IgD-negative memory B cell (primary cell): ENCODE measurements around the gene LHX3. TPM values are rescaled to one million over a fixed set of nuclear protein-coding genes. Genes with fewer than 3 reads are reported as not detected.

Source experiments
- H3K27ac Mint-ChIP-seq, 3 donors: one replicate each; pipeline ENCODE4 v1.8.0; 2020 to 2022; ENCODE audit warnings: mild to moderate bottlenecking in 3 of 3, mixed read lengths in 3 of 3, moderate library complexity in 1 of 3
- H3K27me3 Mint-ChIP-seq: one replicate; pipeline ENCODE4 v1.8.0; 2021; ENCODE audit warnings: mixed read lengths
- H3K36me3 Mint-ChIP-seq: one replicate; pipeline ENCODE4 v1.8.0; 2020; ENCODE audit warnings: mild to moderate bottlenecking, mixed read lengths
- H3K4me1 Mint-ChIP-seq, 3 donors: one replicate each; pipeline ENCODE4 v1.8.0; 2020 to 2022; ENCODE audit warnings: mixed read lengths in 3 of 3, mild to moderate bottlenecking in 1 of 3
- H3K4me3 Mint-ChIP-seq, 4 donors: one replicate each; pipeline ENCODE4 v1.8.0; 2020 to 2022; ENCODE audit warnings: mild to moderate bottlenecking in 4 of 4, mixed read lengths in 4 of 4, moderate library complexity in 3 of 4
- H3K9me3 Mint-ChIP-seq, 3 donors: one replicate each; pipeline ENCODE4 v1.8.0; 2020 to 2021; ENCODE audit warnings: mixed read lengths in 3 of 3, mild to moderate bottlenecking in 1 of 3
- polyA plus RNA-seq: library from polyadenylated mRNA; unstranded; fragments of 300-500 nt; fragmentation: Illumina TruSeq; gene quantifications from one replicate; pipeline ENCODE4 v1.2.3, GENCODE V29; 2021

LHX3 gene
- polyA plus RNA-seq, 1 donor from 2014 or later, result not detected

- Mint-ChIP-seq H3K27ac (peak overlapping the region; percentile 97 to 100 (median 99)), H3K4me1 (peaks cover 14 to 52% (median 32%) of the 10 kb centered on the region in 3 donors)
Observed at GRCh38 chr9:136226680-136227407, 21.9 kb upstream of the LHX3 start.

GRCh38 chr9:136225748-136226679, 21.1 kb upstream of the LHX3 start:
- H3K4me1 Mint-ChIP-seq, result peaks cover 12 to 51% (median 32%) of the 10 kb centered on the region in 3 donors
- no peaks in the 10 kb centered on the region for H3K9me3 Mint-ChIP-seq
- no peaks in the 10 kb centered on the region for H3K27me3 Mint-ChIP-seq
- H3K27ac Mint-ChIP-seq, result peak overlapping the region; percentile 97 to 100 (median 99)
- H3K36me3 Mint-ChIP-seq, result peaks cover 2% of the 10 kb centered on the region
- H3K4me3 Mint-ChIP-seq, result peak overlapping the region; percentile 82 to 89 (median 86)

More at GRCh38 chr9:136226680-136227407, 21.9 kb upstream of the LHX3 start:
- H3K9me3 Mint-ChIP-seq, result no peaks in the 10 kb centered on the region
- H3K27me3 Mint-ChIP-seq, result no peaks in the 10 kb centered on the region
- H3K4me3 Mint-ChIP-seq, result peak overlapping the region in 3 of 4 donors; percentile 83 to 87 (median 84)
- peaks cover 2% of the 10 kb centered on the region for H3K36me3 Mint-ChIP-seq

- peaks cover 2% of the 10 kb centered on the region for H3K36me3 Mint-ChIP-seq
- peak overlapping the region; percentile 82 to 89 (median 86) for H3K4me3 Mint-ChIP-seq
- H3K9me3 Mint-ChIP-seq, result no peaks in the 10 kb centered on the region
- H3K4me1 Mint-ChIP-seq, result peaks cover 9 to 48% (median 33%) of the 10 kb centered on the region in 3 donors
- H3K27me3 Mint-ChIP-seq, result no peaks in the 10 kb centered on the region
- peak overlapping the region; percentile 97 to 100 (median 99) for H3K27ac Mint-ChIP-seq
Observed at GRCh38 chr9:136225366-136225747, 20.4 kb upstream of the LHX3 start.

GRCh38 chr9:136223871-136224640, 19.1 kb upstream of the LHX3 start:
- H3K4me1 Mint-ChIP-seq, result peaks cover 9 to 46% (median 33%) of the 10 kb centered on the region in 3 donors
- no peaks in the 10 kb centered on the region for H3K27me3 Mint-ChIP-seq
- peak overlapping the region in 3 of 4 donors; percentile 52 to 89 (median 54) for H3K4me3 Mint-ChIP-seq
- no peaks in the 10 kb centered on the region for H3K36me3 Mint-ChIP-seq
- peak overlapping the region; percentile 84 to 100 (median 99) for H3K27ac Mint-ChIP-seq
- H3K9me3 Mint-ChIP-seq, result no peaks in the 10 kb centered on the region

- H3K4me1 Mint-ChIP-seq, result peaks cover 9 to 38% (median 26%) of the 10 kb centered on the region in 3 donors
- no peaks in the 10 kb centered on the region for H3K27me3 Mint-ChIP-seq
- H3K9me3 Mint-ChIP-seq, result no peaks in the 10 kb centered on the region
- peak overlapping the region; percentile 84 to 97 (median 86) for H3K27ac Mint-ChIP-seq
- no peaks in the 10 kb centered on the region for H3K36me3 Mint-ChIP-seq
- peak overlapping the region in 3 of 4 donors; percentile 52 to 81 (median 60) for H3K4me3 Mint-ChIP-seq
Observed at GRCh38 chr9:136222906-136223285, 18.0 kb upstream of the LHX3 start.

GRCh38 chr9:136222166-136222905, 17.4 kb upstream of the LHX3 start:
- peak overlapping the region in 2 of 3 donors; percentile 23 to 97 for H3K27ac Mint-ChIP-seq
- no peaks in the 10 kb centered on the region for H3K9me3 Mint-ChIP-seq
- H3K4me1 Mint-ChIP-seq, result peaks cover 9 to 34% (median 25%) of the 10 kb centered on the region in 3 donors
- H3K4me3 Mint-ChIP-seq, result no peak overlapping the region
- no peaks in the 10 kb centered on the region for H3K36me3 Mint-ChIP-seq
- H3K27me3 Mint-ChIP-seq, result no peaks in the 10 kb centered on the region

GRCh38 chr9:136220017-136220729, 15.2 kb upstream of the LHX3 start:
- Mint-ChIP-seq H3K27ac (peak overlapping the region in 2 of 3 donors; percentile 43 to 71), H3K9me3 (no peaks in the 10 kb centered on the region), H3K4me1 (peaks cover 3 to 17% (median 15%) of the 10 kb centered on the region in 3 donors), H3K27me3 (no peaks in the 10 kb centered on the region), H3K36me3 (no peaks in the 10 kb centered on the region), H3K4me3 (no peak overlapping the region)

GRCh38 chr9:136219276-136219675, 14.3 kb upstream of the LHX3 start:
- H3K27ac Mint-ChIP-seq, result peak overlapping the region in 1 of 3 donors; percentile 43
- no peaks in the 10 kb centered on the region for H3K36me3 Mint-ChIP-seq
- H3K27me3 Mint-ChIP-seq, result no peaks in the 10 kb centered on the region
- no peaks in the 10 kb centered on the region for H3K9me3 Mint-ChIP-seq
- peak overlapping the region in 1 of 4 donors; percentile 35 for H3K4me3 Mint-ChIP-seq
- H3K4me1 Mint-ChIP-seq, result peaks cover 0 to 11% (median 10%) of the 10 kb centered on the region in 3 donors

GRCh38 chr9:136218673-136219072, 13.7 kb upstream of the LHX3 start:
- Mint-ChIP-seq H3K9me3 (no peaks in the 10 kb centered on the region), H3K4me3 (no peak overlapping the region), H3K27me3 (no peaks in the 10 kb centered on the region), H3K36me3 (no peaks in the 10 kb centered on the region), H3K4me1 (peaks cover 0 to 9% (median 7%) of the 10 kb centered on the region in 3 donors), H3K27ac (no peak overlapping the region)

GRCh38 chr9:136218271-136218670, 13.3 kb upstream of the LHX3 start:
- H3K27ac Mint-ChIP-seq, result no peak overlapping the region
- no peaks in the 10 kb centered on the region for H3K36me3 Mint-ChIP-seq
- H3K27me3 Mint-ChIP-seq, result no peaks in the 10 kb centered on the region
- no peak overlapping the region for H3K4me3 Mint-ChIP-seq
- H3K9me3 Mint-ChIP-seq, result no peaks in the 10 kb centered on the region
- H3K4me1 Mint-ChIP-seq, result peaks cover 0 to 7% (median 3%) of the 10 kb centered on the region in 3 donors

- Mint-ChIP-seq H3K4me3 (no peak overlapping the region), H3K9me3 (no peaks in the 10 kb centered on the region), H3K27me3 (no peaks in the 10 kb centered on the region), H3K27ac (no peak overlapping the region), H3K36me3 (peaks cover 6% of the 10 kb centered on the region), H3K4me1 (peaks cover 0 to 6% (median 5%) of the 10 kb centered on the region in 3 donors)
Observed at GRCh38 chr9:136216541-136217244, 11.8 kb upstream of the LHX3 start.

- Mint-ChIP-seq H3K36me3 (peaks cover 6% of the 10 kb centered on the region), H3K27me3 (no peaks in the 10 kb centered on the region), H3K4me3 (no peak overlapping the region), H3K4me1 (peaks cover 0 to 6% (median 5%) of the 10 kb centered on the region in 3 donors), H3K9me3 (no peaks in the 10 kb centered on the region), H3K27ac (no peak overlapping the region)
Observed at GRCh38 chr9:136213733-136214132, 8.8 kb upstream of the LHX3 start.
